Astrocyte of the cerebellum (primary cell): ENCODE results near the gene SLC25A47.
"Not testable (repeated sequence)": the region's sequence is repeated elsewhere in the genome, so short reads cannot be mapped to it uniquely, and the experiment has no call there.

Experiments
- DNase-seq: peaks from one replicate; pipeline ENCODE4 v3.0.0-alpha.2; 2011; ENCODE audit warnings: low read depth
- H3K4me3 ChIP-seq: 2 replicates; pipeline ENCODE4 v1.5.1; 2011; ENCODE audit warnings: mild to moderate bottlenecking, low read depth, low read length, moderate library complexity
- in situ Hi-C: cut with HindIII; loops from 2 replicates; pipeline ENCODE4 v1.10.0; 2017; ENCODE audit warnings: low sequenced_read_pairs
- TF ChIP-seq, protein P1 (sequence below): IDR thresholded peaks from 2 replicates; pipeline ENCODE4 v1.5.1; 2012; ENCODE audit warnings: low read length, low read depth, moderate library complexity, mild to moderate bottlenecking; ENCODE audit errors: missing control alignments

Gene SLC25A47

DNA sequence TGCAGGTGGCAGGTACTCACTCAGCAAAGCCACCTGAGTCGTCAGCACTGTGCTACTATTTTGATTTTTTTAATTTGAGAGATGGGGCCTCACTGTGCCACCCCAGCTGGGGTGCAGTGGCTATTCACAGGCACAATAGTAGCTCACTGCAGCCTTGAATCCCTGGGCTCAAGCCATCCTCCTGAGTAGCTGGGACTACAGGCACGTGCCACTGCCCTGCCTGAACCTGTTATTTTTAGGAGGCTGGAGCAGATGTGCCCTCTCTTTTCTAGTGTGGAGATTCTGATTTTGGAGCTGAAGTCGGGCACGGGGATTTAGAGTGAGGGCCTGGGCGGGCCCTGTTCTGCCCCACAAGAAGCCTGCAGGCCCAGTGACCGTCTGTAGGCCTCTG lies 17.3 kb downstream of the SLC25A47 start:
- in situ Hi-C loops = no loop called here
- H3K4me3 ChIP-seq = no peak overlapping the region
- TF ChIP-seq, protein P1, sequence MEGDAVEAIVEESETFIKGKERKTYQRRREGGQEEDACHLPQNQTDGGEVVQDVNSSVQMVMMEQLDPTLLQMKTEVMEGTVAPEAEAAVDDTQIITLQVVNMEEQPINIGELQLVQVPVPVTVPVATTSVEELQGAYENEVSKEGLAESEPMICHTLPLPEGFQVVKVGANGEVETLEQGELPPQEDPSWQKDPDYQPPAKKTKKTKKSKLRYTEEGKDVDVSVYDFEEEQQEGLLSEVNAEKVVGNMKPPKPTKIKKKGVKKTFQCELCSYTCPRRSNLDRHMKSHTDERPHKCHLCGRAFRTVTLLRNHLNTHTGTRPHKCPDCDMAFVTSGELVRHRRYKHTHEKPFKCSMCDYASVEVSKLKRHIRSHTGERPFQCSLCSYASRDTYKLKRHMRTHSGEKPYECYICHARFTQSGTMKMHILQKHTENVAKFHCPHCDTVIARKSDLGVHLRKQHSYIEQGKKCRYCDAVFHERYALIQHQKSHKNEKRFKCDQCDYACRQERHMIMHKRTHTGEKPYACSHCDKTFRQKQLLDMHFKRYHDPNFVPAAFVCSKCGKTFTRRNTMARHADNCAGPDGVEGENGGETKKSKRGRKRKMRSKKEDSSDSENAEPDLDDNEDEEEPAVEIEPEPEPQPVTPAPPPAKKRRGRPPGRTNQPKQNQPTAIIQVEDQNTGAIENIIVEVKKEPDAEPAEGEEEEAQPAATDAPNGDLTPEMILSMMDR = no peak
- DNase-seq = no peak

DNA sequence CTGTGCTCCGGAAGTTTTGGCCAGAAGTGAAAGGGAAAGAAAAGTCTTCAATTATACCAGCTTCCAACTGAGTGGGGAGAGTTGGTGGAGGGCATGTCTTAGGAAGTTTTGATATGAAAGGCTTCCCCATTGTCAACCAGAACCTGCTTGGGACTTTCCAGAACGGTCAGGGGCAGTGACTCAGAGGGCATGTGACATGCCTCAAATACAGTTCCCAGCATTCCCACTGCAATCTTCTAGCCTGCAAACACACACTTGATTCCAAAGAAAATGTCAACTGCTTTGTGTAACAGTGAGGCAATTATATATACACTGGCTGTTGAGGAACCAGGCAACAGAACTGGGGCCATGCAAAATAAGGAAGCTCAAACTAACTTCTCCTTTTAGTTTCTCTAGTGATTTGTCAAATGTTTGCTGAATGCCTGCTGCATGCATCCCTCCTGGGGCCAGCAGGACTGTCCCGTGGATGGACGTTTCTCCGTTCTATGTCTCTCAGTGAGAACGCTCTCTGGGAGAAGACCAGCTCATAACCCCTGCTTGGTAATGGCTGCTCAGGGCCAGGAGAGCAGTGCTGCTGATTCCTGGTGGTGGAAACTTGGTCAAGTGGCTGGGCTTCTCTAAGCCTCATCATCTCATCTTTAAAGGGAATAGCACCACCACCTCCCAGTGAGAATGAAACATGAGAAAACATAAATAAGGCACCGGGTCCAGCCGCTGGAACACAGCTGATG lies 18.3 kb downstream of the SLC25A47 start:
- peak; percentile 42 for DNase-seq
- in situ Hi-C loops = no loop called here
- H3K4me3 ChIP-seq = no peak overlapping the region

DNA sequence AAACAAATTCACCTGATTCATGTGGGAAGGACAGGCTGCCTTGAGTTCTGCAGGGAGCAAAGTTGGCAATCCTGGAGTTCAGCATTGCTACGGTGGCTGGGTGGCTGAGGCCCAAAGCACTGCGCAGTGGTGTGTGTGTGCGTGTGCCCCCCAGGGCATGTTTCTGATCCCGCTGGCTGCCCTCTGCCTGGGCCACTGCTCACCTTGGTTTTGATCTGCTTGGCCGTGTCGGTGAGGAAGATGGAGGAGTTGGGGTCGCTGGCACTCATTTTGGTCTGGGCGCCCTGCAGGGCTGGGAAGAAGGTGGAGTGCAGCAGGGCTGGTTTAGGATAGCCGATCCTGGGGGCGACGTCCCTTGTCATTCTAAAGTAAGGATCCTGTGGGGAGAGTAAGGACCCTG lies 19.1 kb downstream of the SLC25A47 start:
- DNase-seq = no peak
- TF ChIP-seq, protein P1 = no peak
- in situ Hi-C loops = no loop called here
- H3K4me3 ChIP-seq = no peak overlapping the region

More for the DNA sequence above, 18.3 kb downstream of the SLC25A47 start:
- TF ChIP-seq, protein P1 = no peak

DNA sequence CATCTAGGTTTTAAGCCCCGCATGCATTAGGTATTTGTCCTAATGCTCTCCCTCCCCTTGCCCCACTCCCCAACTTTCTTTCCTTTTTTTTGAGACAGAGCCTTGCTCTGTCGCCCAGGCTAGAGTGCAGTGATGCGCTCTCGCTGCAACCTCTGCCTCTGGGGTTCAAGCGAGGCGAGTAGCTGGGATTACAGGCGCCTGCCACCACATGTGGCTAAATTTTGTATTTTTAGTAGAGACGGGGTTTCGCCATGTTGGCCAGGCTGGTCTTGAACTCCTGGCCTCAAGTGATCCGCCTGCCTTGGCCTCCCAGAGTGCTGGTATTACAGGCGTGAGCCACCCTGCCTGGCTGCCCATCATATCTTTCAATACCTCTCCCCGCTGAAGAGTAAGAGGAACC lies 19.7 kb downstream of the SLC25A47 start:
- in situ Hi-C loops, H3K4me3 ChIP-seq, DNase-seq: not testable (repeated sequence)

DNA sequence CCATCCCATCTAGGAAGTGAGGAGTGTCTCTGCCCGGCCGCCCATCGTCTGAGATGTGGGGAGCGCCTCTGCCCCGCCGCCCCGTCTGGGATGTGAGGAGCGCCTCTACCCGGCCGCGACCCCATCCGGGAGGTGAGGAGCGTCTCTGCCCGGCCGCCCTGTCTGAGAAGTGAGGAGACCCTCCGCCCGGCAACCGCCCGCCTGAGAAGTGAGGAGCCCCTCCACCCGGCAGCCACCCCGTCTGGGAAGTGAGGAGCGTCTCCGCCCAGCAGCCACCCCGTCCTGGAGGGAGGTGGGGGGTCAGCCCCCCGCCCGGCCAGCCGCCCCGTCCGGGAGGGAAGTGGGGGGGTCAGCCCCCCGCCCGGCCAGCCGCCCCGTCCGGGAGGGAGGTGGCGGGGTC lies 21.5 kb downstream of the SLC25A47 start:
- H3K4me3 ChIP-seq, DNase-seq, in situ Hi-C loops: not testable (repeated sequence)

DNA sequence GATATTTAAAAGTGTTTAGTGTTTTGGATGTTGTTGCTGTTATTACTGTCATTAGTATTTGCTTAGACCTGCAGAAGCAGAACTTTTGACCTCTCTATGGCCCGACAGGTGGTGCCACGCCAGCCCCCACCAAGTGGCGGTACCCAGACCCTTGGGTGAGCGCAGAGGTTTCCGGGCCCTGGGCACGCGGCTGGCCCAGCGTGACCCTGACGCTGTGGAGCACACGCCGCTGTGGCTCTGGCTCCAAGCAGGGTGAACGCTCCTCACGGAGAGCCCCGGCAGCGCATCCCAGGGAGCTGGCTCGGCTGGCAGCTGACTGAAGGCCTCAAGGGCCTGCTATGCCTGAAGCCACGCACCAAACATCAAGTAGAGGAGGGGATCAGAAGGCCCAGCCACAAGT lies 22.6 kb downstream of the SLC25A47 start:
- DNase-seq = no peak
- no peak overlapping the region for H3K4me3 ChIP-seq
- TF ChIP-seq, protein P1 = no peak
- in situ Hi-C loops = no loop called here

DNA sequence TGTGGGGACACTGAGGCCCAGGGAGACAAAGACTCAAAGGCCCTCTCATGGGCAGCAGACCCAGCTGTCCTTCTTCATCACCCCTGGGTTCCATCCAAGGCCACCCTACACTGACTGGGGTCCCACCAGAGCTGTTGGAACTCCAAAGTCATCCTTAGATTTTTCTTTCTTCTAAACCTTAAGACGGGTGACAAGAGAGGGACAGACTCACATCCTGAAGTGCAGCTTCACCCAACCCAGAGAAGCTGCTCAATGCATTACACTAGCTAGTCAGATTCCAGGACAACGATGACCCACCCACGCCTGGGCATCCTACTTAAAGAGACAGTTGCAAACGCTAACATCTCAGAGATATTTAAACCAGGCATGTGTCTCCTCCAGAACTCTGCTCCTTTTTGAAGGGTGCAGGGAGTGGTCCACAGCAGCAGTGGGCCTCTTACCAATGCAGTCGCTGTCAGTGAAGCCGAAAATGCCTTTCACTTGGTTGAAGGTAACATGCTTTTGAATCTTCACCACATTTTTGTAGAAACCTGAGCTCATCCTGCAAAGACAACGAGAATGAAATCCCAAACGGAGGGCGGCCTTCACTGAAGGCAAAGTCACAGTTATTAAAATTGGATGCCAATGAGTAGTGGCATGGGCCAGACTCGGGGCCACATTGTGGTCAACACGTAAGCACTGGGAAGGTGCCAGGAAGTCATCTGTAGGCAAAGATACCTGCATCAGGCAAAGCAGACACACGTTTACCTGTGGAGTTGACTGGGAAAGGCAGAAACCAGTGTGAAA lies 23.4 kb downstream of the SLC25A47 start:
- no peak for DNase-seq
- H3K4me3 ChIP-seq = no peak overlapping the region
- in situ Hi-C loops = no loop called here
- TF ChIP-seq, protein P1 = no peak
